Measurements from ENCODE around the gene ATP8A1. TPM values are rescaled to one million over a fixed set of nuclear protein-coding genes. Genes with fewer than 3 reads are reported as not detected.

Gene ATP8A1
- total RNA-seq, 1 experiment from 2014 or later, result 14.3 TPM

DNA sequence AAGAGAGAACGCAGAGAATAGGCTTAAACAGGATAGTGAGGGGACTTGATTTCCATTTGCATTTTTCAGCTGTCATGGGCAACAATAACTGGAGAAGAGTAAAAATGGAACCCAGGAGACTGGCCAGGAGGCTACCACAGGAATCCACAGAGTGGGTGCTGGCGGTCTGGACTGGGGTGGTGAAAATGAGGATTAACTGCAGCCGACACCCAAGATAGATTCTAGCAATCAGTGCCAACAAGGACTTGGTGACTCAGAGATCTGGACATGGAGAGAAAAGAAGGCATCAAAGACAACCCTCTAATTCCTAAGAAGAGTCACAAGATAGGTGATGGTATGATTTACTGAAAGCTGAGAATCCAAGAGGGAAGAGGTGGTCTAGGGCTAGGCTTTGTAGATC is 102.8 kb downstream of the ATP8A1 start (continued):
- TF ChIP-seq, protein P1, sequence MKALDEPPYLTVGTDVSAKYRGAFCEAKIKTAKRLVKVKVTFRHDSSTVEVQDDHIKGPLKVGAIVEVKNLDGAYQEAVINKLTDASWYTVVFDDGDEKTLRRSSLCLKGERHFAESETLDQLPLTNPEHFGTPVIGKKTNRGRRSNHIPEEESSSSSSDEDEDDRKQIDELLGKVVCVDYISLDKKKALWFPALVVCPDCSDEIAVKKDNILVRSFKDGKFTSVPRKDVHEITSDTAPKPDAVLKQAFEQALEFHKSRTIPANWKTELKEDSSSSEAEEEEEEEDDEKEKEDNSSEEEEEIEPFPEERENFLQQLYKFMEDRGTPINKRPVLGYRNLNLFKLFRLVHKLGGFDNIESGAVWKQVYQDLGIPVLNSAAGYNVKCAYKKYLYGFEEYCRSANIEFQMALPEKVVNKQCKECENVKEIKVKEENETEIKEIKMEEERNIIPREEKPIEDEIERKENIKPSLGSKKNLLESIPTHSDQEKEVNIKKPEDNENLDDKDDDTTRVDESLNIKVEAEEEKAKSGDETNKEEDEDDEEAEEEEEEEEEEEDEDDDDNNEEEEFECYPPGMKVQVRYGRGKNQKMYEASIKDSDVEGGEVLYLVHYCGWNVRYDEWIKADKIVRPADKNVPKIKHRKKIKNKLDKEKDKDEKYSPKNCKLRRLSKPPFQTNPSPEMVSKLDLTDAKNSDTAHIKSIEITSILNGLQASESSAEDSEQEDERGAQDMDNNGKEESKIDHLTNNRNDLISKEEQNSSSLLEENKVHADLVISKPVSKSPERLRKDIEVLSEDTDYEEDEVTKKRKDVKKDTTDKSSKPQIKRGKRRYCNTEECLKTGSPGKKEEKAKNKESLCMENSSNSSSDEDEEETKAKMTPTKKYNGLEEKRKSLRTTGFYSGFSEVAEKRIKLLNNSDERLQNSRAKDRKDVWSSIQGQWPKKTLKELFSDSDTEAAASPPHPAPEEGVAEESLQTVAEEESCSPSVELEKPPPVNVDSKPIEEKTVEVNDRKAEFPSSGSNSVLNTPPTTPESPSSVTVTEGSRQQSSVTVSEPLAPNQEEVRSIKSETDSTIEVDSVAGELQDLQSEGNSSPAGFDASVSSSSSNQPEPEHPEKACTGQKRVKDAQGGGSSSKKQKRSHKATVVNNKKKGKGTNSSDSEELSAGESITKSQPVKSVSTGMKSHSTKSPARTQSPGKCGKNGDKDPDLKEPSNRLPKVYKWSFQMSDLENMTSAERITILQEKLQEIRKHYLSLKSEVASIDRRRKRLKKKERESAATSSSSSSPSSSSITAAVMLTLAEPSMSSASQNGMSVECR (CRISPR knock-in tag; IDR thresholded peaks at IDR 0.05; ENCODE audit: borderline replicate concordance), result no peak
- TF ChIP-seq FOXK1 (CRISPR knock-in tag; IDR thresholded peaks at IDR 0.05), result no peak
- TF ChIP-seq, protein P2, sequence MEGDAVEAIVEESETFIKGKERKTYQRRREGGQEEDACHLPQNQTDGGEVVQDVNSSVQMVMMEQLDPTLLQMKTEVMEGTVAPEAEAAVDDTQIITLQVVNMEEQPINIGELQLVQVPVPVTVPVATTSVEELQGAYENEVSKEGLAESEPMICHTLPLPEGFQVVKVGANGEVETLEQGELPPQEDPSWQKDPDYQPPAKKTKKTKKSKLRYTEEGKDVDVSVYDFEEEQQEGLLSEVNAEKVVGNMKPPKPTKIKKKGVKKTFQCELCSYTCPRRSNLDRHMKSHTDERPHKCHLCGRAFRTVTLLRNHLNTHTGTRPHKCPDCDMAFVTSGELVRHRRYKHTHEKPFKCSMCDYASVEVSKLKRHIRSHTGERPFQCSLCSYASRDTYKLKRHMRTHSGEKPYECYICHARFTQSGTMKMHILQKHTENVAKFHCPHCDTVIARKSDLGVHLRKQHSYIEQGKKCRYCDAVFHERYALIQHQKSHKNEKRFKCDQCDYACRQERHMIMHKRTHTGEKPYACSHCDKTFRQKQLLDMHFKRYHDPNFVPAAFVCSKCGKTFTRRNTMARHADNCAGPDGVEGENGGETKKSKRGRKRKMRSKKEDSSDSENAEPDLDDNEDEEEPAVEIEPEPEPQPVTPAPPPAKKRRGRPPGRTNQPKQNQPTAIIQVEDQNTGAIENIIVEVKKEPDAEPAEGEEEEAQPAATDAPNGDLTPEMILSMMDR (IDR thresholded peaks at IDR 0.05), result no peak
- no peak for TF ChIP-seq CDX4 (CRISPR knock-in tag; IDR thresholded peaks at IDR 0.05; ENCODE audit: borderline replicate concordance)
- TF ChIP-seq, protein P3, sequence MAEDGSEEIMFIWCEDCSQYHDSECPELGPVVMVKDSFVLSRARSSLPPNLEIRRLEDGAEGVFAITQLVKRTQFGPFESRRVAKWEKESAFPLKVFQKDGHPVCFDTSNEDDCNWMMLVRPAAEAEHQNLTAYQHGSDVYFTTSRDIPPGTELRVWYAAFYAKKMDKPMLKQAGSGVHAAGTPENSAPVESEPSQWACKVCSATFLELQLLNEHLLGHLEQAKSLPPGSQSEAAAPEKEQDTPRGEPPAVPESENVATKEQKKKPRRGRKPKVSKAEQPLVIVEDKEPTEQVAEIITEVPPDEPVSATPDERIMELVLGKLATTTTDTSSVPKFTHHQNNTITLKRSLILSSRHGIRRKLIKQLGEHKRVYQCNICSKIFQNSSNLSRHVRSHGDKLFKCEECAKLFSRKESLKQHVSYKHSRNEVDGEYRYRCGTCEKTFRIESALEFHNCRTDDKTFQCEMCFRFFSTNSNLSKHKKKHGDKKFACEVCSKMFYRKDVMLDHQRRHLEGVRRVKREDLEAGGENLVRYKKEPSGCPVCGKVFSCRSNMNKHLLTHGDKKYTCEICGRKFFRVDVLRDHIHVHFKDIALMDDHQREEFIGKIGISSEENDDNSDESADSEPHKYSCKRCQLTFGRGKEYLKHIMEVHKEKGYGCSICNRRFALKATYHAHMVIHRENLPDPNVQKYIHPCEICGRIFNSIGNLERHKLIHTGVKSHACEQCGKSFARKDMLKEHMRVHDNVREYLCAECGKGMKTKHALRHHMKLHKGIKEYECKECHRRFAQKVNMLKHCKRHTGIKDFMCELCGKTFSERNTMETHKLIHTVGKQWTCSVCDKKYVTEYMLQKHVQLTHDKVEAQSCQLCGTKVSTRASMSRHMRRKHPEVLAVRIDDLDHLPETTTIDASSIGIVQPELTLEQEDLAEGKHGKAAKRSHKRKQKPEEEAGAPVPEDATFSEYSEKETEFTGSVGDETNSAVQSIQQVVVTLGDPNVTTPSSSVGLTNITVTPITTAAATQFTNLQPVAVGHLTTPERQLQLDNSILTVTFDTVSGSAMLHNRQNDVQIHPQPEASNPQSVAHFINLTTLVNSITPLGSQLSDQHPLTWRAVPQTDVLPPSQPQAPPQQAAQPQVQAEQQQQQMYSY (CRISPR knock-in tag; IDR thresholded peaks at IDR 0.05), result no peak
- TF ChIP-seq ZBTB21 (CRISPR knock-in tag; IDR thresholded peaks at IDR 0.05; ENCODE audit: borderline replicate concordance), result no peak
- TF ChIP-seq, protein P4, sequence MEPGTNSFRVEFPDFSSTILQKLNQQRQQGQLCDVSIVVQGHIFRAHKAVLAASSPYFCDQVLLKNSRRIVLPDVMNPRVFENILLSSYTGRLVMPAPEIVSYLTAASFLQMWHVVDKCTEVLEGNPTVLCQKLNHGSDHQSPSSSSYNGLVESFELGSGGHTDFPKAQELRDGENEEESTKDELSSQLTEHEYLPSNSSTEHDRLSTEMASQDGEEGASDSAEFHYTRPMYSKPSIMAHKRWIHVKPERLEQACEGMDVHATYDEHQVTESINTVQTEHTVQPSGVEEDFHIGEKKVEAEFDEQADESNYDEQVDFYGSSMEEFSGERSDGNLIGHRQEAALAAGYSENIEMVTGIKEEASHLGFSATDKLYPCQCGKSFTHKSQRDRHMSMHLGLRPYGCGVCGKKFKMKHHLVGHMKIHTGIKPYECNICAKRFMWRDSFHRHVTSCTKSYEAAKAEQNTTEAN (CRISPR knock-in tag; IDR thresholded peaks at IDR 0.05), result no peak
- TF ChIP-seq CREM (CRISPR knock-in tag; IDR thresholded peaks at IDR 0.05), result no peak
- no peak for TF ChIP-seq NFYB (CRISPR knock-in tag; conservative IDR thresholded peaks at IDR 0.05; ENCODE audit: low read depth)

DNA sequence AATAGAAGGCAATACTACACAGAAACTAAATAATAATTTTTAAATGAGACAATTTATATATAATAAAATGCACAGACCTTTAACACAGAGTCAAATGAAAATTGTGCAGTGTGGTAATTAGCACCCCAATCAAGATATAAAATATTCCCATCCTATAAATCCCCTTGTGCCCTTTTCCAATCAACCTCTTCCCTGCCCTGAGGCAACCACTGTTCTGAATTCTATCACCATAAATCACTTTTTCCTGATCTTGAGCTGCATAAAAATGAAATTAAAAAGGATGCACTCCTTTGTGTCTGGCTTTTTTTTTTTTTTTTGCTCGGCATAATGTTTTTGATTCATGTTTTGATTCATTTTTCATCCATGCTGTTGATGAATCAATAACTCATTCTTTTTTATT is 107.0 kb downstream of the ATP8A1 start:
- peaks cover 7% of the 10 kb centered on the region for H3K9me3 Mint-ChIP-seq
- H3K4me3 Mint-ChIP-seq, result no peak overlapping the region
- DNase-seq (ENCODE audit: low spot score) (no peak), ATAC-seq (no peak)
- H3K4me1 Mint-ChIP-seq, result no peaks in the 10 kb centered on the region
- no peaks in the 10 kb centered on the region for H3K27me3 Mint-ChIP-seq (ENCODE audit: low read depth)
- POLR2A ChIA-PET, result no interaction called here
- CTCF ChIA-PET, result interaction anchor here (0.7 to 1.2 kb wide), 2 partner anchors 18 to 200 kb away, joined by 3 read pairs; no protein-coding TSS in a partner anchor
- peaks cover 11% of the 10 kb centered on the region for H3K36me3 Mint-ChIP-seq
- no peak overlapping the region for H3K27ac Mint-ChIP-seq
- no peak for TF ChIP-seq PRRX2 (CRISPR knock-in tag; IDR thresholded peaks at IDR 0.05)
- TF ChIP-seq, protein P5, sequence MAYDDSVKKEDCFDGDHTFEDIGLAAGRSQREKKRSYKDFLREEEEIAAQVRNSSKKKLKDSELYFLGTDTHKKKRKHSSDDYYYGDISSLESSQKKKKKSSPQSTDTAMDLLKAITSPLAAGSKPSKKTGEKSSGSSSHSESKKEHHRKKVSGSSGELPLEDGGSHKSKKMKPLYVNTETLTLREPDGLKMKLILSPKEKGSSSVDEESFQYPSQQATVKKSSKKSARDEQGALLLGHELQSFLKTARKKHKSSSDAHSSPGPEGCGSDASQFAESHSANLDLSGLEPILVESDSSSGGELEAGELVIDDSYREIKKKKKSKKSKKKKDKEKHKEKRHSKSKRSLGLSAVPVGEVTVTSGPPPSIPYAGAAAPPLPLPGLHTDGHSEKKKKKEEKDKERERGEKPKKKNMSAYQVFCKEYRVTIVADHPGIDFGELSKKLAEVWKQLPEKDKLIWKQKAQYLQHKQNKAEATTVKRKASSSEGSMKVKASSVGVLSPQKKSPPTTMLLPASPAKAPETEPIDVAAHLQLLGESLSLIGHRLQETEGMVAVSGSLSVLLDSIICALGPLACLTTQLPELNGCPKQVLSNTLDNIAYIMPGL (CRISPR knock-in tag; IDR thresholded peaks at IDR 0.05), result no peak
- TF ChIP-seq FOXK1 (CRISPR knock-in tag; IDR thresholded peaks at IDR 0.05), result no peak
- no peak for TF ChIP-seq RELA (CRISPR knock-in tag; IDR thresholded peaks at IDR 0.05; ENCODE audit: borderline replicate concordance)
- TF ChIP-seq, protein P6, sequence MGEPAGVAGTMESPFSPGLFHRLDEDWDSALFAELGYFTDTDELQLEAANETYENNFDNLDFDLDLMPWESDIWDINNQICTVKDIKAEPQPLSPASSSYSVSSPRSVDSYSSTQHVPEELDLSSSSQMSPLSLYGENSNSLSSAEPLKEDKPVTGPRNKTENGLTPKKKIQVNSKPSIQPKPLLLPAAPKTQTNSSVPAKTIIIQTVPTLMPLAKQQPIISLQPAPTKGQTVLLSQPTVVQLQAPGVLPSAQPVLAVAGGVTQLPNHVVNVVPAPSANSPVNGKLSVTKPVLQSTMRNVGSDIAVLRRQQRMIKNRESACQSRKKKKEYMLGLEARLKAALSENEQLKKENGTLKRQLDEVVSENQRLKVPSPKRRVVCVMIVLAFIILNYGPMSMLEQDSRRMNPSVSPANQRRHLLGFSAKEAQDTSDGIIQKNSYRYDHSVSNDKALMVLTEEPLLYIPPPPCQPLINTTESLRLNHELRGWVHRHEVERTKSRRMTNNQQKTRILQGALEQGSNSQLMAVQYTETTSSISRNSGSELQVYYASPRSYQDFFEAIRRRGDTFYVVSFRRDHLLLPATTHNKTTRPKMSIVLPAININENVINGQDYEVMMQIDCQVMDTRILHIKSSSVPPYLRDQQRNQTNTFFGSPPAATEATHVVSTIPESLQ (CRISPR knock-in tag; IDR thresholded peaks at IDR 0.05), result no peak
- TF ChIP-seq GABPB1 (CRISPR knock-in tag; IDR thresholded peaks at IDR 0.05), result no peak
- TF ChIP-seq TEAD4 (CRISPR knock-in tag; IDR thresholded peaks at IDR 0.05), result no peak
- TF ChIP-seq ZNF219 (CRISPR knock-in tag; IDR thresholded peaks at IDR 0.05; ENCODE audit: borderline replicate concordance), result no peak
- TF ChIP-seq, protein P7, sequence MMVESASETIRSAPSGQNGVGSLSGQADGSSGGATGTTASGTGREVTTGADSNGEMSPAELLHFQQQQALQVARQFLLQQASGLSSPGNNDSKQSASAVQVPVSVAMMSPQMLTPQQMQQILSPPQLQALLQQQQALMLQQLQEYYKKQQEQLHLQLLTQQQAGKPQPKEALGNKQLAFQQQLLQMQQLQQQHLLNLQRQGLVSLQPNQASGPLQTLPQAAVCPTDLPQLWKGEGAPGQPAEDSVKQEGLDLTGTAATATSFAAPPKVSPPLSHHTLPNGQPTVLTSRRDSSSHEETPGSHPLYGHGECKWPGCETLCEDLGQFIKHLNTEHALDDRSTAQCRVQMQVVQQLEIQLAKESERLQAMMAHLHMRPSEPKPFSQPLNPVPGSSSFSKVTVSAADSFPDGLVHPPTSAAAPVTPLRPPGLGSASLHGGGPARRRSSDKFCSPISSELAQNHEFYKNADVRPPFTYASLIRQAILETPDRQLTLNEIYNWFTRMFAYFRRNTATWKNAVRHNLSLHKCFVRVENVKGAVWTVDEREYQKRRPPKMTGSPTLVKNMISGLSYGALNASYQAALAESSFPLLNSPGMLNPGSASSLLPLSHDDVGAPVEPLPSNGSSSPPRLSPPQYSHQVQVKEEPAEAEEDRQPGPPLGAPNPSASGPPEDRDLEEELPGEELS (CRISPR knock-in tag; IDR thresholded peaks at IDR 0.05), result no peak
- TF ChIP-seq ZNF416 (CRISPR knock-in tag; IDR thresholded peaks at IDR 0.05), result no peak
